GM21786 (cell line): ENCODE measurements around the gene SLC12A5.
"Not testable (repeated sequence)": the region's sequence is repeated elsewhere in the genome, so short reads cannot be mapped to it uniquely, and the experiment has no call there.

Source experiments
- ATAC-seq: cut with Tn5 transposase; IDR thresholded peaks from one replicate; pipeline ENCODE4 v1.9.1; 2021; ENCODE audit not compliant: unreplicated experiment

Gene SLC12A5

GRCh38 chr20:46076806-46077205 lies 47.8 kb downstream of the SLC12A5 start:
- ATAC-seq, result no peak

GRCh38 chr20:46077642-46078305 lies 48.8 kb downstream of the SLC12A5 start:
- ATAC-seq, result no peak

GRCh38 chr20:46078954-46079353 lies 49.9 kb downstream of the SLC12A5 start:
- no peak for ATAC-seq

- no peak for ATAC-seq
Measured at GRCh38 chr20:46081074-46081473, 52.1 kb downstream of the SLC12A5 start.

- no peak for ATAC-seq
Measured at GRCh38 chr20:46083101-46083500, 54.1 kb downstream of the SLC12A5 start.

GRCh38 chr20:46083531-46084061 lies 54.6 kb downstream of the SLC12A5 start:
- no peak for ATAC-seq

GRCh38 chr20:46084805-46085178 lies 55.8 kb downstream of the SLC12A5 start:
- no peak for ATAC-seq

GRCh38 chr20:46085179-46085851 lies 56.3 kb downstream of the SLC12A5 start:
- ATAC-seq, result no peak

- no peak for ATAC-seq
Measured at GRCh38 chr20:46087161-46087560, 58.1 kb downstream of the SLC12A5 start.

GRCh38 chr20:46088409-46089166 lies 59.6 kb downstream of the SLC12A5 start:
- ATAC-seq, result no peak

- peak; percentile 16 for ATAC-seq
Measured at GRCh38 chr20:46089167-46089416, 60.1 kb downstream of the SLC12A5 start.

GRCh38 chr20:46089417-46090388 lies 60.7 kb downstream of the SLC12A5 start, which contains the start of gene NCOA5:
NCOA5 (minus strand) TSS chr20:46089962; CDS start chr20:46079424, 10,538 bp downstream.
- peak; percentile 69 for ATAC-seq

- ATAC-seq, result not testable (repeated sequence)
Measured at GRCh38 chr20:46091622-46092535, 62.9 kb downstream of the SLC12A5 start.

GRCh38 chr20:46093531-46093930 lies 64.5 kb downstream of the SLC12A5 start:
- ATAC-seq, result no peak

- ATAC-seq, result no peak
Measured at GRCh38 chr20:46099491-46100287, 70.7 kb downstream of the SLC12A5 start.

- ATAC-seq, result not testable (repeated sequence)
Measured at GRCh38 chr20:46100444-46100843, 71.4 kb downstream of the SLC12A5 start.

GRCh38 chr20:46100988-46101387 lies 72.0 kb downstream of the SLC12A5 start:
- no peak for ATAC-seq

- ATAC-seq, result no peak
Measured at GRCh38 chr20:46101957-46102356, 72.9 kb downstream of the SLC12A5 start.

- ATAC-seq, result no peak
Measured at GRCh38 chr20:46102940-46103339, 73.9 kb downstream of the SLC12A5 start.
